K562 (cell line): ENCODE measurements around the gene MTMR10. TPM values are rescaled to one million over a fixed set of nuclear protein-coding genes. Genes with fewer than 3 reads are reported as not detected.
A peak's percentile ranks its signal among the peaks of the same experiment; 100 is the strongest.

Source experiments
- ATAC-seq: fragments of 200-7000 bp; cut with Tn5 transposase; 3 replicates; pipeline ENCODE4 v1.9.1; 2020; ENCODE audit warnings: moderate library complexity
- BruUV-seq: library from RNA; stranded (reverse); fragments of 400-500 nt; replicated peaks from 2 replicates; lab custom pipeline; 2021; lab: Mats Ljungman, UMichigan
- CTCF ChIA-PET: fragments of 300-600 bp; formaldehyde crosslinking; extraction: SDS; loops from one replicate; lab custom pipeline; 2021; ENCODE audit warnings: low intra/inter-chr PET ratio; lab: Yijun Ruan, JAX
- POLR2A ChIA-PET: fragments of 300-600, 350-650 bp; sonication (Branson Sonifier 250); formaldehyde crosslinking; extraction: SDS; loops from one replicate; lab custom pipeline; 2021; ENCODE audit warnings: antibody characterized with exemption, inconsistent platforms; lab: Yijun Ruan, JAX
- DNase-seq, 4 experiments: peaks; one replicate each; pipeline versions ENCODE4 v3.0.0 to v3.0.0-alpha.2; 2011 to 2018; ENCODE audit warnings: low spot score in 3 of 4, mixed read lengths in 3 of 4; ENCODE audit errors: extremely low read depth in 1 of 4
- FAIRE-seq: peaks from 2 replicates; lab custom pipeline; 2011; peaks lifted over from hg19 to GRCh38; lab: Jason Lieb, UNC
- H2AFZ ChIP-seq: 2 replicates; pipeline ENCODE4 v1.6.0; 2011; ENCODE audit warnings: low read depth, low read length, control low read depth, inconsistent platforms
- H3K27ac ChIP-seq: fragments of 200-600 bp; 3 replicates; pipeline ENCODE4 v1.8.0; 2011; ENCODE audit warnings: low read depth, mild to moderate bottlenecking, control low read depth, inconsistent platforms, low read length, moderate library complexity, mixed read lengths; ENCODE audit errors: extremely low read depth
- H3K27me3 ChIP-seq, 2 experiments: fragments of 300-600 bp in 1 of 2; 2 replicates in 1 of 2; 3 replicates in 1 of 2; pipeline versions ENCODE4 v1.6.0 to v1.8.0; 2011; ENCODE audit warnings: inconsistent platforms in 2 of 2, low read length in 2 of 2, mild to moderate bottlenecking in 1 of 2, mixed read lengths in 1 of 2, moderate library complexity in 1 of 2; ENCODE audit not compliant: control insufficient read depth in 2 of 2, insufficient read depth in 2 of 2
- H3K36me3 ChIP-seq: fragments of 300-600 bp; 3 replicates; pipeline ENCODE4 v1.8.0; 2011; ENCODE audit warnings: mild to moderate bottlenecking, low read length, inconsistent platforms; ENCODE audit not compliant: control insufficient read depth, insufficient read depth
- H3K4me1 ChIP-seq, 2 experiments: fragments of 200-600 bp in 1 of 2; replicated peaks in 1 of 2; 2 replicates in 1 of 2; 3 replicates in 1 of 2; pipeline versions ENCODE4 v1.5.1 to v1.8.0; 2011; ENCODE audit warnings: inconsistent platforms in 2 of 2, low read length in 2 of 2, mild to moderate bottlenecking in 1 of 2, mixed read lengths in 1 of 2, moderate library complexity in 1 of 2; ENCODE audit not compliant: control insufficient read depth in 2 of 2, insufficient read depth in 2 of 2
- H3K4me2 ChIP-seq: 2 replicates; pipeline ENCODE4 v1.6.1; 2011; ENCODE audit warnings: low read length, control low read depth, inconsistent platforms, mixed read lengths; ENCODE audit not compliant: insufficient read depth
- H3K4me3 ChIP-seq: fragments of 200-600 bp; sonication (generic), shearing (Covaris generic); 2 replicates; pipeline ENCODE4 v1.5.1; 2016; ENCODE audit warnings: control low read depth, inconsistent platforms
- H3K79me2 ChIP-seq: fragments of 200-600 bp; 3 replicates; pipeline ENCODE4 v1.8.0; 2011; ENCODE audit warnings: low read length, inconsistent platforms; ENCODE audit not compliant: control insufficient read depth, insufficient read depth
- H3K9ac ChIP-seq, 2 experiments: 2 replicates each; pipeline versions ENCODE4 v1.6.0 to v1.6.1; 2011; ENCODE audit warnings: low read depth in 2 of 2, low read length in 2 of 2, control low read depth in 1 of 2, inconsistent platforms in 1 of 2, mild to moderate bottlenecking in 1 of 2, mixed read lengths in 1 of 2; ENCODE audit not compliant: insufficient read depth in 1 of 2
- H3K9me1 ChIP-seq: one replicate; pipeline ENCODE4 v1.6.0; 2011; ENCODE audit warnings: inconsistent platforms, mild to moderate bottlenecking, low read length, moderate library complexity; ENCODE audit not compliant: control insufficient read depth, insufficient read depth
- H3K9me3 ChIP-seq: replicated peaks from 2 replicates; pipeline ENCODE4 v1.5.1; 2011; ENCODE audit warnings: low read depth, low read length, inconsistent platforms; ENCODE audit not compliant: control insufficient read depth, insufficient read depth
- H4K20me1 ChIP-seq: replicated peaks from 2 replicates; pipeline ENCODE4 v1.6.1; 2011; ENCODE audit warnings: low read length, inconsistent platforms, mixed read lengths; ENCODE audit not compliant: control insufficient read depth, insufficient read depth
- PTRF ChIP-seq: fragments of 450-650 bp; IDR thresholded peaks from 2 replicates; pipeline ENCODE4 v1.6.1; 2016; ENCODE audit warnings: mild to moderate bottlenecking, missing genetic modification characterization, missing compliant biosample characterization
- WGBS: fragments of 100-300 bp; shearing (Covaris generic); methylation state at CpG from one replicate; pipeline ENCODE4 v1.1.6; 2016; ENCODE audit warnings: low coverage, mixed read lengths; ENCODE audit not compliant: insufficient coverage; ENCODE audit errors: missing lambda C conversion rate; 5-methylcytosine and 5-hydroxymethylcytosine counted together
- in situ Hi-C: fragments of 300-500 bp; cut with MboI; formaldehyde crosslinking; loops from 4 replicates; pipeline ENCODE4 v1.15.0; 2018; ENCODE audit warnings: inconsistent platforms, mixed read lengths
- intact Hi-C: fragments of 100-400 bp; cut with micrococcal nuclease; formaldehyde crosslinking; loops from 2 replicates; pipeline ENCODE4 v1.14.2; 2022
- polyA plus RNA-seq, 8 experiments: library from polyadenylated mRNA; depleted of rRNA in 4 of 8; stranded (reverse) in 5 of 8; unstranded in 3 of 8; fragments of >200 nt; fragmentation: Nextera tagmentation in 2 of 8; fragmentation: Illumina TruSeq in 1 of 8; extraction: Ambion mirVana in 2 of 8; extraction: Trizol in 1 of 8; gene quantifications; 2 replicates each; pipeline versions ENCODE4 v1.2.1 to v1.2.3, GENCODE V29; 2011 to 2014; ENCODE audit warnings: inconsistent platforms in 1 of 8, missing spikeins in 1 of 8
- total RNA-seq, 7 experiments: library from RNA; depleted of rRNA in 6 of 7; stranded (reverse); fragments of >200 nt in 6 of 7; fragmentation: Illumina TruSeq in 2 of 7; extraction: Trizol in 2 of 7; gene quantifications; 2 replicates each; pipeline versions ENCODE4 v1.2.1 to v1.2.3, GENCODE V29; 2011 to 2021; ENCODE audit warnings: low replicate concordance in 1 of 7
- TF ChIP-seq, protein P1 (sequence below): fragments of 250-450 bp; sonication (Bioruptor Pico); IDR thresholded peaks from 2 replicates; pipeline ENCODE4 v1.8.0; 2021; ENCODE audit warnings: moderate library complexity, mild to moderate bottlenecking, inconsistent platforms
- TF ChIP-seq, protein P2 (sequence below): sonication (generic); formaldehyde crosslinking; IDR thresholded peaks from 2 replicates; pipeline ENCODE4 v1.8.1; 2023; ENCODE audit warnings: mild to moderate bottlenecking, missing genetic modification reagents

The MTMR10 gene
- total and polyA plus RNA-seq, 9 of the 15 experiments (the other 6 are each of a cell fraction or from before 2014, with no cell fraction given) = 1.6 to 6.8 (median 4.8) TPM

DNA sequence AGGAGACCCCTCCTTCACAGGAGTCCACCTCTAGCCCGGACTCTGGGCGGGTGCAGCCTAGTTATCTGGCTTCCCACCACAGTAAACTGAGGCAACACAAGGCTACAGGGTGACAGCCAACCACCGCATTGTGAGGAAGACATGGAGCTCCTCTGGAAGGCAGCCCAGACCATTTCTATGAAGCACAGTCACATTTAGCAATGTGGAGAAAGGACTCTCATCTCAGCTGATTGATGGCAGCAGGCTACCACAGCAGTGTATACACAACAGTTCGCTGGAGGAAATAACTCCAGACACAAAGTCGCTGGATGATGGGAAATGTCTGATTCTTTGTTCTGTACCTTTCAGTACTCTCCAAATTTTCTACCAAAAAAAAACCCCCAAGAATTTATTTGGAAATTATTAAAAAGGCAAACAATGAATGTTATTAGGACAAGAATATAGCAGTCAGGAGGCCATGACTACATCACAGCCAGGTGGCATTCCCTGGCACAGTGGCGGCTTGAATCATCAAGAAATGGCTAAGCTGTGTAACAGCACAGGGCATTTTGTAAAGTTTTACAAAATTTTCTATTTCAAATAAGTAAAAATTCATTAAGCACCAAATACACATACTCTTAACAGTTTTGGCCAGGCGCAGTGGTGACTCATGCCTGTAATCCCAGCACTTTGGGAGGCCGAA, 47.6 kb downstream of the MTMR10 start:
- no peaks in the 10 kb centered on the region for H3K79me2 ChIP-seq
- H2AFZ ChIP-seq = no peak overlapping the region
- no peak for DNase-seq
- no peak overlapping the region for H3K4me3 ChIP-seq
- H4K20me1 ChIP-seq = no peaks in the 10 kb centered on the region
- intact Hi-C loops (no loop called here), in situ Hi-C loops (no loop called here)
- peaks cover 71% of the 10 kb centered on the region for H3K36me3 ChIP-seq
- WGBS = 80% methylated on average over 8 of the region's 8 CpGs
- H3K4me2 ChIP-seq = no peak overlapping the region
- H3K27me3 ChIP-seq = no peaks in the 10 kb centered on the region
- H3K27ac ChIP-seq = no peak overlapping the region
- CTCF ChIA-PET = no interaction called here
- H3K9me3 ChIP-seq = no peaks in the 10 kb centered on the region
- H3K9me1 ChIP-seq = peaks cover 2% of the 10 kb centered on the region
- TF ChIP-seq, protein P1, sequence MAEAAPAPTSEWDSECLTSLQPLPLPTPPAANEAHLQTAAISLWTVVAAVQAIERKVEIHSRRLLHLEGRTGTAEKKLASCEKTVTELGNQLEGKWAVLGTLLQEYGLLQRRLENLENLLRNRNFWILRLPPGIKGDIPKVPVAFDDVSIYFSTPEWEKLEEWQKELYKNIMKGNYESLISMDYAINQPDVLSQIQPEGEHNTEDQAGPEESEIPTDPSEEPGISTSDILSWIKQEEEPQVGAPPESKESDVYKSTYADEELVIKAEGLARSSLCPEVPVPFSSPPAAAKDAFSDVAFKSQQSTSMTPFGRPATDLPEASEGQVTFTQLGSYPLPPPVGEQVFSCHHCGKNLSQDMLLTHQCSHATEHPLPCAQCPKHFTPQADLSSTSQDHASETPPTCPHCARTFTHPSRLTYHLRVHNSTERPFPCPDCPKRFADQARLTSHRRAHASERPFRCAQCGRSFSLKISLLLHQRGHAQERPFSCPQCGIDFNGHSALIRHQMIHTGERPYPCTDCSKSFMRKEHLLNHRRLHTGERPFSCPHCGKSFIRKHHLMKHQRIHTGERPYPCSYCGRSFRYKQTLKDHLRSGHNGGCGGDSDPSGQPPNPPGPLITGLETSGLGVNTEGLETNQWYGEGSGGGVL (CRISPR knock-in tag) = no peak
- TF ChIP-seq, protein P2, sequence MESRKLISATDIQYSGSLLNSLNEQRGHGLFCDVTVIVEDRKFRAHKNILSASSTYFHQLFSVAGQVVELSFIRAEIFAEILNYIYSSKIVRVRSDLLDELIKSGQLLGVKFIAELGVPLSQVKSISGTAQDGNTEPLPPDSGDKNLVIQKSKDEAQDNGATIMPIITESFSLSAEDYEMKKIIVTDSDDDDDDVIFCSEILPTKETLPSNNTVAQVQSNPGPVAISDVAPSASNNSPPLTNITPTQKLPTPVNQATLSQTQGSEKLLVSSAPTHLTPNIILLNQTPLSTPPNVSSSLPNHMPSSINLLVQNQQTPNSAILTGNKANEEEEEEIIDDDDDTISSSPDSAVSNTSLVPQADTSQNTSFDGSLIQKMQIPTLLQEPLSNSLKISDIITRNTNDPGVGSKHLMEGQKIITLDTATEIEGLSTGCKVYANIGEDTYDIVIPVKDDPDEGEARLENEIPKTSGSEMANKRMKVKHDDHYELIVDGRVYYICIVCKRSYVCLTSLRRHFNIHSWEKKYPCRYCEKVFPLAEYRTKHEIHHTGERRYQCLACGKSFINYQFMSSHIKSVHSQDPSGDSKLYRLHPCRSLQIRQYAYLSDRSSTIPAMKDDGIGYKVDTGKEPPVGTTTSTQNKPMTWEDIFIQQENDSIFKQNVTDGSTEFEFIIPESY (CRISPR knock-in tag) = 0 out of 2 replicates have a peak, but pooled peaks have one; percentile 17
- no peak for TF ChIP-seq PTRF
- TF ChIP-seq, all 486 proteins: peak for 1
- Histone ChIP-seq H3K4me1 (no peaks in the 10 kb centered on the region), H3K9ac (no peak overlapping the region)
- no peak for FAIRE-seq
- BruUV-seq = no TSS peak
- ATAC-seq = no peak
- POLR2A ChIA-PET = interaction anchor here (0.7 kb wide), 1 partner anchor 14 kb away, joined by 3 read pairs; no protein-coding TSS in a partner anchor
